Measurements from ENCODE around the gene AHI1.

Gene AHI1

DNA sequence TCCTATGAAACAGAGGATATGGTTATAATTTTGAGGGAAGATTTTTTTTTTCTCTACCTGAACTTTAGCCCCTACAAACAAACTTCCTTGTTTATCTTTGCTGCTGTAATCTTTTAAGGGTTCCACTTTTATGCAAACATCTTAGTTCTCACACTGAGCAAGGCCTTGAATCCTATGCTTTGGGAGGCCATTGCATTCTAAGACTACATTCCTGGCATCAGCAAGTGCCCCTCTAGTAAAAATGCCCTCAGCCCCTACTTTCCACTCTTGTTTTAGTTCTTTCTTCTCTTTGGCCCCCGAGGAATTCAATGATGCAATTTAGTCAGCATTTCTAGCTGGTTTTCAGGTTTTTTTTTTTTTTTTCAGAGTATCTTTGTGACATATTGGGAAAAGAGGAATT is 8.1 kb upstream of the AHI1 start:
- no peak overlapping the region for H3K4me3 ChIP-seq (ENCODE audit: low read depth, low read length)
- TF ChIP-seq, protein P1, sequence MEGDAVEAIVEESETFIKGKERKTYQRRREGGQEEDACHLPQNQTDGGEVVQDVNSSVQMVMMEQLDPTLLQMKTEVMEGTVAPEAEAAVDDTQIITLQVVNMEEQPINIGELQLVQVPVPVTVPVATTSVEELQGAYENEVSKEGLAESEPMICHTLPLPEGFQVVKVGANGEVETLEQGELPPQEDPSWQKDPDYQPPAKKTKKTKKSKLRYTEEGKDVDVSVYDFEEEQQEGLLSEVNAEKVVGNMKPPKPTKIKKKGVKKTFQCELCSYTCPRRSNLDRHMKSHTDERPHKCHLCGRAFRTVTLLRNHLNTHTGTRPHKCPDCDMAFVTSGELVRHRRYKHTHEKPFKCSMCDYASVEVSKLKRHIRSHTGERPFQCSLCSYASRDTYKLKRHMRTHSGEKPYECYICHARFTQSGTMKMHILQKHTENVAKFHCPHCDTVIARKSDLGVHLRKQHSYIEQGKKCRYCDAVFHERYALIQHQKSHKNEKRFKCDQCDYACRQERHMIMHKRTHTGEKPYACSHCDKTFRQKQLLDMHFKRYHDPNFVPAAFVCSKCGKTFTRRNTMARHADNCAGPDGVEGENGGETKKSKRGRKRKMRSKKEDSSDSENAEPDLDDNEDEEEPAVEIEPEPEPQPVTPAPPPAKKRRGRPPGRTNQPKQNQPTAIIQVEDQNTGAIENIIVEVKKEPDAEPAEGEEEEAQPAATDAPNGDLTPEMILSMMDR (IDR thresholded peaks at IDR 0.05; ENCODE audit: borderline replicate concordance, insufficient read depth, low read depth, low read length), result no peak

DNA sequence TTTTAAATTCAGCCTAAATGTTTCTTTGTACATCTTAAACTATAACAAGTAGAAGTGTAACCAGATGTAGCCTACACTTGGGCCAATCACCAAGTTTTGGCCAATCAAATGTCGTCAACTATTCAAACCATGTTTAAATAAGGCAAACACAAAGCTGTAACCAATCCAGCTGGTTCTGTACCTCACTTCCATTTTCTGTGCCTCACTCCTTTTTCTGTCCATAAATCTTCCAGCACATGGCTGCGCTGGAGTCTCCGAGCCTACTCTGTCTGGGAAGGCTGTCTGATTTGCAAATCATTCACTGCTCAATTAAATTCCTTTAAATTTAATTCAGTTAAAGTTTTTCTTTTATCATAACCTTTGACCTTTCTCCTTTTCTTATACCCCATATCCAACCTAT is 7.7 kb upstream of the AHI1 start:
- TF ChIP-seq, protein P1 (IDR thresholded peaks at IDR 0.05; ENCODE audit: borderline replicate concordance, insufficient read depth, low read depth, low read length), result no peak
- no peak overlapping the region for H3K4me3 ChIP-seq (ENCODE audit: low read depth, low read length)

DNA sequence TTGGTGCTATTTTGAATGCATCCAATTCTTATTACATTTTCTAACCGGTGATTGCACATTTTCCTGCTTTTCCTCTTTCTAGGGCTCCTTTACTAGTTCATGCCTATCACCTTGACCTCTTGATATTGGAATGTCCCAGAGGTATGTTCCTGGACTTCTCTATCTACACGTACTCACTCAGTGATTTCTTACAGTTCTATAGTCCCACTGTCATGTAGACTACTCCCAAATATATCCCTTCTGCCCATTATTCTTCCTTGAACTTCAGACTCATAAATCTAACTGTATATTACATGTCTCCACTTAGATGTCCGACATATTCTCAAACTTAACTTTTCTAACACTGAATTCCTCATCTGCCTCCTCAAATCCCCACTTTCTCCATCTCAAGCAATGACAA is 7.2 kb upstream of the AHI1 start:
- no peak overlapping the region for H3K4me3 ChIP-seq (ENCODE audit: low read depth, low read length)
- TF ChIP-seq, protein P1 (IDR thresholded peaks at IDR 0.05; ENCODE audit: borderline replicate concordance, insufficient read depth, low read depth, low read length), result no peak

DNA sequence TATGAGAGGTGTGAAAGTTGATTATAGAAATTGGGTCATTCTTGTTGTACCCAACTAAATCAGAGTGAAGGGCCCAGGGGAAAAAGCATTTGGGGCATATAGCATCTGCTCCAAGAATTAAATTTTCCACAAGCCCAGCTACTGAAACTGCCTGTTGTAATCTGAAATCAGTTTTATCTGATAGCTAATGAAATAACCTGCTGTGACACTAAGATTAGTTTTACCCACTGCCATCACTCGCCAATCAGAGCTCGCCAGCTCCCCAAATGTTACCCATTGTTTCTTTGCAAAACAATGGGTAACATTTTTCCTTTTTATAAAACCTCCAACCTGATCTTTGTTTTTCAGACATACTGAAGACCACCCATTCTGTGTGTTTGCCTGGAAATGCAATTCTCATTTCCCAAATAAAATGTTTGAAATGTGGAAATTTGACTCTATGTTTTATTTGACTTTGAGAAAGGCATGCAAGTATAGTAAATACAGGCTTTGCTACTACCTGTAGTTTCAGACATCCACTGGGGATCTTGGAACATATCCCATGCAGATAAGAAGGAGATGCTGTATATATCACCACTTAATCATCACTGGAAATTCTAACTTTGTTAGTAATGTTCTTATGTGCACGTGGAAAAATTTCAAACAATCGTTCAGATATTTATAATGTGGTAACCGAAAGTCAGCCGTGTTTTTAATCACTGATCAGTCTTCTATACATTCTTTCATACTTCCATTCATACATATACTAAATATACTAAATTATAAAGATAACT is 6.3 kb upstream of the AHI1 start:
- no peak overlapping the region for H3K4me3 ChIP-seq (ENCODE audit: low read depth, low read length)
- TF ChIP-seq, protein P1 (IDR thresholded peaks at IDR 0.05; ENCODE audit: borderline replicate concordance, insufficient read depth, low read depth, low read length), result no peak

DNA sequence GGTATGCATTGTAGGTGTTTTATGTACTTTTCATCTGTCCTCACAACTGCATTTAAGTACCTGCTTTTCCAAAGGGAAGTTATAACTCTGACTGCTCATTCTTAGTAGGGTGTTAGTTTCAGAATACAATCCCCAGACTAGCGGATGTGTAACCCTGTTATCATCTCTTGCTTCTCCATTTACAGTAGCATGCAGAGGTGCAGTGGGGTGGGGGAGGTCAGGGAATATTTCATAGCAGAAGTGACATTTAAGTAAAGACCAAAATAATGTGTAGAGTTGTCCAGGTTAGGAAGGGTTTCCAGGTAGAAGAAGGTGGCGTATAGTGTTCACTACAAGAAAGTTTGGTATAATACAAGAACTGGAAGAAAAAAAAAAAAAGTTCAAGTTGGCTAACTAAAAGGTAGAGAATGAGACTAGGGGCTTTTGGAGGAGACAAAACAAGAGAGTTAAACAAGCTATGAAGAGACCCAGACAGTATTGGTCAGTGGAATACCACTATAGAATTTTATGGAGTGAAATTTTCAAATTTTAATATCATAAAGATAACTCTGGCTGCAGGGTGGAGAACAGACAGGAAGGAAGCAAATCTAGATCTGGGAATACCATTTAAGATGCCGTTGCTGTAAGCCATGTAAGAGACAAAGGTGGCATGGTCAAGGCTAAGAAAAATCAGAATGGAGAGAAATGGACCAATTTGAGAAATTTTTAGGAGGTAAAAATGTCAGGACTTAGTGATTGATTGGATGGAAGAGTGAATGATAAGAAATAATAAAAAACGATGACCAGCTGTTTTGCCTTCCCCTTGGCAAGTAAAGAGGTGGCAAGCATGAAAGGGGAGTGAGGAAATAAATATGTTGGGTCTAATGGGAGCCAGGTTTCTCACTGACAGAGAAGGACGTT is 2.2 kb upstream of the AHI1 start:
- no peak overlapping the region for H3K4me3 ChIP-seq (ENCODE audit: low read depth, low read length)
- TF ChIP-seq, protein P1 (IDR thresholded peaks at IDR 0.05; ENCODE audit: borderline replicate concordance, insufficient read depth, low read depth, low read length), result no peak

DNA sequence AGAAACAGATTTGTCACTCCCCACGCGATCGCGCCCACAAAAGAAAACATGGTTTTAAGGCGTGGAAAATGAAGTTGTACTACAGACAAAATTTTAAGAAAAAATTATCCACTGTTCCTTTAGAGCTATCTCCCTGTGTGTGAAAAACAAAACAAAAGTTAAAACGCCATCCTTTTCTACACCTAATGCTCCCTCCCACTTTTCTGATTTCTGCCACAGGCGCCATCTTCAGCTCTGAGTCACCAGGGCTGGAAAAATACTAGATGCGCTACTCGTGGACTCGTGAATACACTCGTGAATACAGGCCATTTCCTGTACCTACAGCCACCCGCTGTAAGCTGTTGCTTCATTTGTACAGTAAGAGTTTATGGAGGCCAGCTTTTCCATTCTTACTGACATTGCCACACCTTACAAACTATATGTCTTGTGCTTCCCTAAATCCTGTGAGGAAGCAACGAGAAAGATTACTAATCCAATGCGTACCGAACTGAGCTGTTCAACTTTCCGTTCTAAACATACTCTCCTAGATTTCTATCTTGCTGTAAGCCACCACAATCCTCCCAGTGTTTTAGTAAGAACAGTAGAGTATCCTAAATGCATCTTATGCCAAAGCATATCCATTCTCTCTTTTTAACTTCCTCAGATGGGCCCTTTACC is 773 bp upstream of the AHI1 start:
- peak overlapping the region; percentile 62 for H3K4me3 ChIP-seq (ENCODE audit: low read depth, low read length)
- TF ChIP-seq, protein P1 (IDR thresholded peaks at IDR 0.05; ENCODE audit: borderline replicate concordance, insufficient read depth, low read depth, low read length), result no peak

Measured in GM12875 (cell line).